ENCODE measurements around the gene HSH2D.

HSH2D gene

GRCh38 chr19:16127776-16128371, 15.6 kb upstream of the HSH2D start:
- no peak overlapping the region for H2AFZ ChIP-seq (ENCODE audit: insufficient read depth, low read length, poor library complexity)
- H2BK120ac ChIP-seq (ENCODE audit: insufficient read depth, low read length, poor library complexity) = no peak overlapping the region
- H3K27ac ChIP-seq (ENCODE audit: low read depth, low read length) = no peak overlapping the region
- H3K79me1 ChIP-seq (ENCODE audit: low read length) = no peaks in the 10 kb centered on the region
- no peak overlapping the region for H2BK5ac ChIP-seq (ENCODE audit: low read depth, low read length, poor library complexity)
- no peak for DNase-seq
- H2BK12ac ChIP-seq (ENCODE audit: low read length) = no peak overlapping the region
- H3K4me3 ChIP-seq (ENCODE audit: low read depth, low read length) = no peak overlapping the region
- no peak overlapping the region for H3K4ac ChIP-seq (ENCODE audit: low read depth, low read length)
- no peak overlapping the region for H3K14ac ChIP-seq (ENCODE audit: low read length)
- H3K9me3 ChIP-seq (ENCODE audit: insufficient read depth, low read depth, low read length) = no peaks in the 10 kb centered on the region
- H4K12ac ChIP-seq (ENCODE audit: low read depth, low read length) = no peak overlapping the region
- no peak overlapping the region for H4K8ac ChIP-seq (ENCODE audit: low read depth, low read length)
- H4K91ac ChIP-seq (ENCODE audit: low read depth, low read length) = no peak overlapping the region
- no peaks in the 10 kb centered on the region for H3K27me3 ChIP-seq (ENCODE audit: insufficient read depth, low read length)
- H3K4me2 ChIP-seq (ENCODE audit: low read length) = no peak overlapping the region
- WGBS (ENCODE audit: extremely low coverage, insufficient coverage, insufficient read length) = no CpG with 5 or more reads among the region's 21 CpGs
- no peak overlapping the region for H3K9ac ChIP-seq (ENCODE audit: low read length)
- no peak overlapping the region for H3K23ac ChIP-seq (ENCODE audit: low read length)
- H3K4me1 ChIP-seq (ENCODE audit: control insufficient read depth in 1 of 2, insufficient read depth in 2 of 2, low read length in 2 of 2) = no peaks in the 10 kb centered on the region
- H2AK5ac ChIP-seq (ENCODE audit: low read length) = no peak overlapping the region
- H3K36me3 ChIP-seq (ENCODE audit: control insufficient read depth in 1 of 2, insufficient read depth in 2 of 2, low read length in 2 of 2) = peaks cover 91 to 92% of the 10 kb centered on the region in 2 experiments
- H3K79me2 ChIP-seq (ENCODE audit: control insufficient read depth, insufficient read depth, low read length, poor library complexity) = no peaks in the 10 kb centered on the region
- H3K18ac ChIP-seq (ENCODE audit: low read length) = no peak overlapping the region

- Histone ChIP-seq H2BK12ac (ENCODE audit: low read length) (no peak overlapping the region), H3K4me3 (ENCODE audit: low read depth, low read length) (no peak overlapping the region), H3K9ac (ENCODE audit: low read length) (no peak overlapping the region), H3K79me1 (ENCODE audit: low read length) (no peaks in the 10 kb centered on the region), H4K91ac (ENCODE audit: low read depth, low read length) (no peak overlapping the region), H3K27ac (ENCODE audit: low read depth, low read length) (no peak overlapping the region), H2BK5ac (ENCODE audit: low read depth, low read length, poor library complexity) (no peak overlapping the region), H2AK5ac (ENCODE audit: low read length) (no peak overlapping the region), H3K14ac (ENCODE audit: low read length) (no peak overlapping the region), H3K4me2 (ENCODE audit: low read length) (no peak overlapping the region), H4K12ac (ENCODE audit: low read depth, low read length) (no peak overlapping the region), H3K18ac (ENCODE audit: low read length) (no peak overlapping the region), H3K79me2 (ENCODE audit: control insufficient read depth, insufficient read depth, low read length, poor library complexity) (no peaks in the 10 kb centered on the region), H3K4ac (ENCODE audit: low read depth, low read length) (no peak overlapping the region), H3K36me3 (ENCODE audit: control insufficient read depth in 1 of 2, insufficient read depth in 2 of 2, low read length in 2 of 2) (peaks cover 69 to 73% of the 10 kb centered on the region in 2 experiments), H3K4me1 (ENCODE audit: control insufficient read depth in 1 of 2, insufficient read depth in 2 of 2, low read length in 2 of 2) (no peaks in the 10 kb centered on the region), H3K23ac (ENCODE audit: low read length) (no peak overlapping the region), H4K8ac (ENCODE audit: low read depth, low read length) (no peak overlapping the region), H3K27me3 (ENCODE audit: insufficient read depth, low read length) (no peaks in the 10 kb centered on the region), H2BK120ac (ENCODE audit: insufficient read depth, low read length, poor library complexity) (no peak overlapping the region), H3K9me3 (ENCODE audit: insufficient read depth, low read depth, low read length) (no peaks in the 10 kb centered on the region), H2AFZ (ENCODE audit: insufficient read depth, low read length, poor library complexity) (no peak overlapping the region)
- 100% methylated on average over 3 of the region's 3 CpGs for WGBS (ENCODE audit: extremely low coverage, insufficient coverage, insufficient read length)
- no peak for DNase-seq
These were observed 11.8 kb upstream of the HSH2D start for GRCh38 chr19:16131648-16132047.

GRCh38 chr19:16133818-16134217, 9.7 kb upstream of the HSH2D start:
- no peak overlapping the region for H3K4me3 ChIP-seq (ENCODE audit: low read depth, low read length)
- no peak overlapping the region for H2BK120ac ChIP-seq (ENCODE audit: insufficient read depth, low read length, poor library complexity)
- no peak overlapping the region for H3K14ac ChIP-seq (ENCODE audit: low read length)
- H2AFZ ChIP-seq (ENCODE audit: insufficient read depth, low read length, poor library complexity) = no peak overlapping the region
- H3K18ac ChIP-seq (ENCODE audit: low read length) = no peak overlapping the region
- H4K12ac ChIP-seq (ENCODE audit: low read depth, low read length) = no peak overlapping the region
- no peak overlapping the region for H2BK12ac ChIP-seq (ENCODE audit: low read length)
- H3K27ac ChIP-seq (ENCODE audit: low read depth, low read length) = no peak overlapping the region
- H3K4me1 ChIP-seq (ENCODE audit: control insufficient read depth in 1 of 2, insufficient read depth in 2 of 2, low read length in 2 of 2) = no peaks in the 10 kb centered on the region
- no peak overlapping the region for H3K4me2 ChIP-seq (ENCODE audit: low read length)
- no peaks in the 10 kb centered on the region for H3K79me2 ChIP-seq (ENCODE audit: control insufficient read depth, insufficient read depth, low read length, poor library complexity)
- WGBS (ENCODE audit: extremely low coverage, insufficient coverage, insufficient read length) = no CpG with 5 or more reads among the region's 4 CpGs
- H3K36me3 ChIP-seq (ENCODE audit: control insufficient read depth in 1 of 2, insufficient read depth in 2 of 2, low read length in 2 of 2) = peaks cover 47 to 51% of the 10 kb centered on the region in 2 experiments
- no peaks in the 10 kb centered on the region for H3K79me1 ChIP-seq (ENCODE audit: low read length)
- no peak overlapping the region for H4K91ac ChIP-seq (ENCODE audit: low read depth, low read length)
- no peak overlapping the region for H3K23ac ChIP-seq (ENCODE audit: low read length)
- no peak overlapping the region for H4K8ac ChIP-seq (ENCODE audit: low read depth, low read length)
- DNase-seq = no peak
- H3K4ac ChIP-seq (ENCODE audit: low read depth, low read length) = no peak overlapping the region
- H3K27me3 ChIP-seq (ENCODE audit: insufficient read depth, low read length) = no peaks in the 10 kb centered on the region
- H3K9ac ChIP-seq (ENCODE audit: low read length) = no peak overlapping the region
- no peak overlapping the region for H2BK5ac ChIP-seq (ENCODE audit: low read depth, low read length, poor library complexity)
- H3K9me3 ChIP-seq (ENCODE audit: insufficient read depth, low read depth, low read length) = no peaks in the 10 kb centered on the region
- no peak overlapping the region for H2AK5ac ChIP-seq (ENCODE audit: low read length)

GRCh38 chr19:16134510-16134909, 9.0 kb upstream of the HSH2D start:
- Histone ChIP-seq H2BK5ac (ENCODE audit: low read depth, low read length, poor library complexity) (no peak overlapping the region), H3K4me3 (ENCODE audit: low read depth, low read length) (no peak overlapping the region), H2AFZ (ENCODE audit: insufficient read depth, low read length, poor library complexity) (no peak overlapping the region), H2BK12ac (ENCODE audit: low read length) (no peak overlapping the region), H3K79me2 (ENCODE audit: control insufficient read depth, insufficient read depth, low read length, poor library complexity) (no peaks in the 10 kb centered on the region), H3K27ac (ENCODE audit: low read depth, low read length) (no peak overlapping the region), H3K9me3 (ENCODE audit: insufficient read depth, low read depth, low read length) (no peaks in the 10 kb centered on the region), H3K23ac (ENCODE audit: low read length) (no peak overlapping the region), H3K4me1 (ENCODE audit: control insufficient read depth in 1 of 2, insufficient read depth in 2 of 2, low read length in 2 of 2) (no peaks in the 10 kb centered on the region), H4K91ac (ENCODE audit: low read depth, low read length) (no peak overlapping the region), H3K36me3 (ENCODE audit: control insufficient read depth in 1 of 2, insufficient read depth in 2 of 2, low read length in 2 of 2) (peaks cover 41 to 44% of the 10 kb centered on the region in 2 experiments), H3K79me1 (ENCODE audit: low read length) (no peaks in the 10 kb centered on the region), H3K14ac (ENCODE audit: low read length) (no peak overlapping the region), H4K8ac (ENCODE audit: low read depth, low read length) (no peak overlapping the region), H3K9ac (ENCODE audit: low read length) (no peak overlapping the region), H2BK120ac (ENCODE audit: insufficient read depth, low read length, poor library complexity) (no peak overlapping the region), H4K12ac (ENCODE audit: low read depth, low read length) (no peak overlapping the region), H2AK5ac (ENCODE audit: low read length) (no peak overlapping the region), H3K4ac (ENCODE audit: low read depth, low read length) (no peak overlapping the region), H3K27me3 (ENCODE audit: insufficient read depth, low read length) (no peaks in the 10 kb centered on the region), H3K4me2 (ENCODE audit: low read length) (no peak overlapping the region), H3K18ac (ENCODE audit: low read length) (no peak overlapping the region)
- DNase-seq = no peak
- no CpG with 5 or more reads among the region's 7 CpGs for WGBS (ENCODE audit: extremely low coverage, insufficient coverage, insufficient read length)
